Activated CD4-positive, CD25-positive, alpha-beta regulatory T cell treated with anti-CD3 and anti-CD28 coated beads, Interleukin-2, amount 50 U/mL, for 72 hours (primary cell): ENCODE data around the gene ANP32E.
"Not testable (repeated sequence)": the region's sequence is repeated elsewhere in the genome, so short reads cannot be mapped to it uniquely, and the experiment has no call there.

Experiments used
- DNase-seq: peaks from one replicate; pipeline ENCODE4 v3.0.0; 2021

ANP32E gene

DNA sequence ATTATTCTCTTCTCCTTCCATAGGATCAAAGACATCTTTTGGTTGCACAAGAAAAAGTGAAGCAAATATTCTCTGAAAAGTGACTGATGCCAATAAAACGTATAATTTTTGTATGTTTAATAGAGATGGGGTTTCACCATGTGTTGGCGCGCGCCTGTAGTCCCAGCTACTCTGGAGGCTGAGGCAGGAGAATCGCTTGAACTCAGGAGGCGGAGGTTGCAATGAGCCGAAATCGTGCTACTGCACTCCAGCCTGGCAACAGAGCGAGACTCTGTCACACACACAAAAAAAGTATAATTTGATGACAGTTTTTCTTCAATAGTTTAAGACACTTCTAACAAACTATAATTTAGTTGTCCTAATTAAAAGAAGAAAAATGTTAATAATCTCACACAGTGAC is 23.8 kb downstream of the ANP32E start:
- no peak for DNase-seq

DNA sequence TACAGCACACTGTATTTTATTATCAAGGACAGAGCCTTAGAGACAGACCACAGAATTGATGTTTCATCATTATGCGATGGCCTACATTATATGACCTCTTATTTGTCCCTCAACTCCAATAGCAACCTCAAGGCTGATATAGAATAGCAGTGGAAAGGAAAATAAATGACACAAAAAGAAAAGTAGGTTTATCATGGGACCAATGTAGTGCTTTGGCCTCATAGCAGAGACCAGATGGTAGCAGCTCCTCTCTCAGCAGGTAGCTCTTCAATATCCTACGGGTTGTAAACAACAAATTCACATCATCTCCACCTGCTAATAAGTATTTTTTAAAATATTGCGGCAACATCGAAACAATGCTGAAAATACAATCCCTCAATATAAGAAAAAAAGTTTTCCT is 25.2 kb downstream of the ANP32E start:
- DNase-seq, result no peak

DNA sequence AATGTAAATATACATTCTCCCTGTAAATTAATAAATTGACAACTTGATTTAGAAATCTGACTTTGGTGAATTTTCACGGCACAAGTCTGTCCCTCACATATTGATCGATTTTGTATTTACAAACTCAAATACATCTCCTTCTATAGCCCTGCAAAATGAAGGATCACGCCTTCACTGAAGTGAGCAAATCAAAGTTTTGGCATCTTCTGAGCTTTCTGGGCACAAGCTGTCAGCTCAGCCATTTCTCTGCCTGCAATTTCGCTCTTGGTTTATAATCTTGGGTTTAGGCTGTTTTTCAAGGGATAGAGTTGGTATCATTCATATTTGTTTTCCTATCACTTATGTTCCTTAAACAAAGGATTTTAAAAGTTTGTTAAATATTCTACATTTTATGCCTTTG is 25.8 kb downstream of the ANP32E start:
- no peak for DNase-seq

DNA sequence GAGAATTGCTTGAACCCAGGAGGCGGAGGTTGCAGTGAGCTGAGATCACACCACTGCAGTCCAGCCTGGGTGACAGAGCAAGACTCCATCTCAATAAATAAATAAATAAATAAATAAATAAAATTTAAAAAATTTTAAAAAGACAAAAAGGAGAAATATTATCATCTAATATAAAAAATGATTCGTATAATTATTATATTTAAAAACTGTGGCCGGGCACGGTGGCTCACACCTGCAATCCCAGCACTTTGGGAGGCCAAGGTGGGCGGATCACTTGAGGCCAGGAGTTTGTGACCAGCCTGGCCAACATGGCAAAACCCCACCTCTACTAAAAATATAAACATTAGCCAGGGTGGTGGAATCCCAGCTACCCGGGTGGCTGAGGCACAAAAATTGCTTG is 27.5 kb downstream of the ANP32E start:
- DNase-seq, result not testable (repeated sequence)

DNA sequence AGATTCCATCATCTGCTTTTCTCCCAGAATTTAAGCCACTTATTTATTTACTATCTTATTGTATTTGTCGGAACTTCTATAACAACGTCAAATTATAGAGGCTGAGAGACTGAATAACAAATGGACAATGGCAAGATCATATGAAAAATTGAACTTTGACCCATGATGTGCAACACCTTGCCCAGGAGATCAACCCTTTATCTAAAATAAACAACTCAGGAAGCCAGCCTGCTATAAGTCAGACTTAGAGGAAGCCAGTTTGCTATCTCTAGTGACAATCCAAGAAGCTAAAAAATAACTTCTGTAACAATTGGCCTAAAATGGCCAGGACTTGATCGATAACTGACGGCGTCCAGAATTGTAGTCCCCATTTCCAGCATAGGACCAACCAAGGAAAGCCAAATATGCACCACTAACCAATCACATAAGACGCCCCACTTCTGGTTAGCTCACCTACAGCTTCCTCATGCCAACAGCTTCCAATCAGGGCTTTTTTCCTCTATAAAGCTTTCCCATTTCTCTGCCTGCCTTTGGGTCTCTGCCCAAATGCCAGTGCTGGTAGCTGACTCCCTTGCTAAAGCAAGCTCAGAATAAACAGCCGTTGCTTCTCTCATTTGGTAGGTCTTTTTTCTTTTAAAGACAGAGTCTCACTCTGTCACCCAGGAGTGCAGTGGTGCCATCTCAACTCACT is 28.5 kb downstream of the ANP32E start:
- no peak for DNase-seq

DNA sequence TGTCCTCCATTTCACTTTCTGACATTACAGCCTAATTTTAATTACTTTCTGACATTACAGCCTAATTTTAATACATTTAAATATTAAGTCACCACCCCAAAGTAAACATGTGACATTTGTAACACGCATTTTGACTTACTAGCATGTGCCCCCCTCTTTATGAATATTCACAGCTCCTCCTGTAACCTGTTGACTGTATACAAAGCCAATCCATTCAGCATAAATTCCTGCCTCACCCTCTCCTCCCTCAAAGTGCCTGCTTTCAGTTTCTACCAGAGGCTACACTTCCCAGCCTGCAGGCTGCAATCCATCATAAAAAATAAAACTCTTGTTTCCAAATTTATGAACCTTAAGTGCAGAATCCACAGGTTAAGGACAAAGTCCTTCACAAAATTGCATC is 39.5 kb downstream of the ANP32E start:
- DNase-seq, result no peak

DNA sequence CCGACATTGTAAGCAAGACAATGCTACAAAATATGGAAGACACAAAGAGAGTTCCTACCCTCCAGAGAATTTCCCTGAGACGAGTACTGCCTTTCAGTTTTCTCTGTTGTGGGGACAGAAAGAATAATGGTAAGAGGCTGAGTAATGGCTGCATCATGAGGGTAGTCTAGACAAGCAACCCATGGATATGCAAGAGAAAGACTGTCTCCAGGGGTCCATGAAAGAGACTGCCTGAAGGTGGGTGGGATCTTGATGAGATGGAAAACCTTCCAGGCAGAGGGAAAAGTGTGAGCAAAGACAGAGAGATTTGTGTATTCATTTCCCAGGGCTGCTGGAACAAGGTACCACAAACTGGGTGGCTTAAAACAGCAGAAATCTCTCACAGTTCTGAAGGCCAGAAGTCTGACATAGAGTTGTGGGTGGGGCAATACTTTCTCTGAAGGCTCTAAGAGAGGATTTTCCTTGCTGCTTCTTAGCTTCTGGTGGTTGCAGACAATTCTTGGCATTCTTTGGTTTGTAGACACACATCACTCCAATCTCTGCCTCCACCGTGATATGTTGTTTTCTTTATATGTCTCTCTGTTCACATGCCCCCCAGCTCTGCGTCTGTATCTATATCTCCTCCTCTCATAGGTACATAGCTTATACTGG is 41.4 kb downstream of the ANP32E start:
- DNase-seq, result no peak

DNA sequence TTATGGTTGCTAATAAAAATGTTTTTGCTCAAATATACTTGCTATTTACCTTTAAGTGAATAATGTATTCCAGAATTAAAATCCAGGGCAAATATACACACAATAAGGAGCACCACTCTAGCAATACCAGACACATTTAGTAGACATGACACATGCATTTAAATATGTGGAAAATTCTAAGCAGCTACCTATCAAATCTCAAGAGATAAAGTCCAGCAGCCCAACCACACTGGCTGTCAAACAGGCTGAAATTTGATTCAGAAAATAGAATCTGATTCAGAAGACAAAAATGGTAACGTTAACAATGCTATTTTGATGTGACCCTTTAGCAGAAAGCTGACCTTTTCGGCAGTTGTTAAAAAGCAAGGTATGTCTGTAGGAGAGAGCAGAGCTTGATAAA is 43.9 kb downstream of the ANP32E start:
- no peak for DNase-seq

DNA sequence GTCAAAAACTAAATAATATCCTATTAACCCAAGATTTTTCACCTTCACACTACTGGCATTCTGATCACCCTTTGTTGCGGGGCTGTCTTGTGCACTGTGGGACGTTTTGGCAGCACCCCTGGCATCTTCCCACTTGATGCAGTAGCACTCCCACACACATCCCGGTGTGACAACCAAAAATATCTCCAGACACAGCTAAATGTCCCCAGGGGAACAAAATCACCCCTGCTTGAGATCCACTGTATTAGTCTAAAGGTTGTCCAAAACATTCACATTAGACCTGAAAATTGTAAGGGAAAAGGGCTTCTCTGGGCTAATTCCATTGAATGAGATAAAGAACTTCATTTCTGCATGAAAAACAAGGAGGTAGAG is 48.4 kb downstream of the ANP32E start:
- DNase-seq, result peak; percentile 31

DNA sequence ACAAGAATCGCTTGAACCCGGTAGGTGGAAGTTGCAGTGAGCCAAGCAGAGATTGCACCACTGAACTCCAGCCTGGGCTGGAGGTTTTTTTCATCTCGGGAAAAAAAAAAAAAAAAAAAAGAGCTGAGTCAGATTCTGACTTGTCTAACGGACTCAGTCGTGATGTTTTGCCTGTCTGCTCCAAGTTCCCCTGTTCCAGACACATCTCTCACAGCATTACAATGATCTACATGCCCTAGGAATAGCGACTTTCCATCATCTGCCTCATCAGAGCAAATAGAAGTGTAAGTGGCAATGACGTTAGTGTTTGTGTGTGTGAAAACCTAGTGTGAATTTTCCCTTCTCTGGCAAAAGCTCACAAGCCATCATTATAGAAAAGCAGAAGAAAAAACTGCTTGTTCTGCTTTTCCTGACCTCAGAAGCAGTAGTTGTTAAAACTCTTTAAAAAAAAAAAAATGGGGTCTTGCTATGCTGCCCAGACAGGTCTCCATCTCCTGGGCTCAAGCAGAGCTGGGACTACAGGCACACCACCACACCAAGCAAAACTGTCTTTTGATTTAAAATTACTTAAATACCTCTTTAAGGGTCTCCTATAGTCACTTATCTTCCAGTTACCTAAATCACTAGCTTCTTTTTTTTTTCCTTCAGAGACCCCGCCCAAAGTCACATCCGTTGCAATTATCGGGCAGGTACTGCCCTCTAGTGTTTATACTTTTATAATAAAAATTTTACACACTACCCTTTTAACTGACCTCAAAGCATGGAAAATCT is 48.9 kb downstream of the ANP32E start:
- no peak for DNase-seq

DNA sequence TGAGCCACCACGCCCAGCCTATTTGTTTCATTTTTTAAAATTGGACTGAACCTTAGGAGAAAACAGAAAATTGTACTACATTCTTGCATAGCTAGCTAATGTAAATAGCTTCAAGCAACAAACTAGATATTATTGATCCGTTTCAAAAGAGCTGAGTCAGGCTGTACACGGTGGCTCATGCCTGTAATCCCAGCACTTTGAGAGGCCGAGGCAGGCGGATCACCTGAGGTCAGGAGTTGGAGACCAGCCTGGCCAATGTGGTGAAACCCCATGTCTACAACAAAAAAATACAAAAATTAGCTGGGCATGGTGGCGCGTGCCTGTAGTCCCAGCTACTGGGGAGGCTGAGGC is 49.5 kb downstream of the ANP32E start:
- DNase-seq, result not testable (repeated sequence)

DNA sequence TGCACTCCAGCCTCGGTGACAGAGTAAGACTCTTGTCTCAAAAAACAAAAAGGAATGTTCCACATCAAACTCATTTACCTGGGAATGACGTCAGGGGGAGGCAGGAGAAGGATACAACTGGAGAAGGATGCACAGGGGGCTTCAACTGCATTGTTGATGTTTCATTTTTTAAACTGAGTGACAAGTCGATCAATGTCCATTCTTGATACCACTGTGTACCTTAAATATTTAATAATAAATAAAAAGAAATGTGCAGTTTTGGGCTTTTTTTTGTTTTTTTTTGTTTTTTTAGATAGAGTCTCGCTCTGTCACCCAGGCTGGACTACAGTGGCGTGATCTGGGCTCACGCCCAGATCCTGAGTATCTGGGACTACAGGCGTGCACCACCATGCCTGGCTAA is 50.4 kb downstream of the ANP32E start:
- no peak for DNase-seq

DNA sequence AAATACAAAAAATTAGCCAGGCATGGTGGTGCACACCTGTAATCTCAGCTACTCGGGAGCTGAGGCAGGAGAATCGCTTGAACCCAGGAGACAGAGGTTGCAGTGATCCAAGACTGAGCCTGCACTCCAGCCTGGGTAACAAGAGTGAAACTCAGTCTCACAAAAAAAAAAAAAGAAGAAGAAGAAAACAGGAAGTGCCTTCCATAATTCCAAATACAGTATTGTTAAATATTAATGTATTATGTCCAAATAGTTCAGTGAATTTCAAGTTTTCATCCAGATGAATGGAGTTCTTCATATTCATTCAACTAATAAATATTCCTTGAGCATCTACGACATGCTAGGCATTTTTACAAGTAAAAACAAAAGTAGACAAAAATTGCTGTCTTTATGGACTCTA is 52.9 kb downstream of the ANP32E start:
- no peak for DNase-seq

DNA sequence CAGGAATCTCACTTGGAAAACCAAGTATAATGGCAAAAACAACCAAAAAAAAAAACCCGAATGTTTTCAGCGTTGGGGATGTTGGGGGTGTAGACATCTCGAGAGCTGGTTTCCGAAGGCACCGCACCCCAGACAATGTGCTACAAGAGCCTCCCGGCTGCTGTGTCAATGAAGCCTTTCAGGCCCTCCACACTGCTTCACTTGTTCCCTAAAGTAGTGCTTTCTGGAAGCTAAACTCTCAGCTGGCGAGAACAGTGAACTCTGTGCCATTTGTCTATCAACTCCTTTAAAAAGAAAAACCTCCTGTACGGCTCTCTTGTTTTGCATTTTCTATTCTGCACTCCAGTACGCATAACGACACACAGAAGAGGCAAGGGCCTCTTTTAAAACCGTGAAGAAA is 53.7 kb downstream of the ANP32E start:
- DNase-seq, result no peak

DNA sequence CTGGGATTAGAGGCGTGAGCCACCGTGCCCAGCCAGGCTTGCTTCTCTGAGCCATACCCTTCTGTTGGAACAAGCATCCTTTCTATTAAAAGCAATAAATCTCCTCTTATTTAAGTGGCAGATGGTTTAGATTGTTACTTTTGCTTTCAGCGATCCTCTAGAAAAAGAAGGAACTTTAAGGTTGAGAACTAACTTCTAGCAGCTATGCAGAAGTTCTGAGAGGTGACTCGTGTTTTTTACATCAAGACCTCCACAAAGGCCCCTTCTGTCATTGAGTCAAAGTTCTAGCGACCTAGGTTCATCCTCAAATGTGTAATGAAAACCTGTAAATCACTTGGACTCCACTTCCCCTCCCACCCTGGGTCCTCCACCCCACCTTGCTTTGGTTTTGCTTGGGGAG is 55.4 kb downstream of the ANP32E start:
- no peak for DNase-seq

DNA sequence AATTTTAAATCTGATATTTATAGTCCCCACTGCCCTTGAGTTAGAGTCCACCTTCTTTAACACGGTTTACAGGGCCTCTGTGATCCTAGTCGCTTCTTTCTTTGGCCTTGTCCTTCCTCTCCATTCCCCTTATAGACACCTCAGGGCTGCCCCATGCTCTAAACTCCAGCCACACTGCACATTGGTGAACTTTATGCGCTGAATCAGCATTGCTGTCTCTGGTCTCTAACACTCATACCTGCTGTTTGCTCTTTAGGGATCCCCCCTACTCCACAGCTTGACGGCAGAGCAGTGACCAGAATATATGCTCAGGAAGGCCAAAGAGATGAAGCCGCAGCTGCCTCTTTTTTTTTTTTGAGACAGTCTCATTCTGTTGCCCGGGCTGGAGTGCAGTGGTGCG is 56.0 kb downstream of the ANP32E start:
- no peak for DNase-seq

DNA sequence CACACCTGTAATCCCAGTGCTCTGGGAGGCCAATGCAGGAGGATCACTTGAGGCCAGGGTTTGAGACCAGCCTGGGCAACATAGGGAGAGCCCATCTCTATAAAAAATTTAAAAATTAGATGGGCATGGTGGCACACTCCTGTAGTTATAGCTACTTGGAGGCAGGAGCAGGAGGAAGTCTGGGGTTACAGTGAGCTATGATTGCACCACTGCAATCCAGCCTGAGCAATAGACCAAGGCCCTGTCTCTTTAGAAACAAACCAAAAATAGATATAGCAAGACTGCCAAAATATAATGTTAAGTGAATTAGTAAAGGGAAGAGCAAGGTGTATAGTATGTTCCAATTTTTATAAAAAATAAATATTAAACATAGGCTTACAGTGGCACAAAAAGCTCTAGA is 57.4 kb downstream of the ANP32E start:
- DNase-seq, result no peak

DNA sequence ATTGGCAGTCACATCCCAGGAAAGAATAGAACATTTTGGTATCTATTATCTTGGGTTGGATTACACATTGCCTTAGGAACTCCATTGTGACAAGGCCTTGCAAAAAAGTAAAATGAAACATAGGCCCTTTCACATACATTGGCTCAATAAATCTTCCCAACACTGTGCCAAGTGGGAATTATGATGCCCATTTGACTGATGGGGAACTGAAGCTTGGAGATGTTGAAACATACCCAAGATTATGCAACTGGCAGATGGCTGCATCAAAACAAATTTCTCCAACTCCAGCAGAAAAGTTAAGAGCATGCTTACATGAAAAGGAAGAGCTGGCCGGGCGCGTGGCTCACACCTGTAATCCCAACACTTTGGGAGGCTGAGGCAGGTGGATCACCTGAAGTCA is 59.3 kb downstream of the ANP32E start:
- no peak for DNase-seq

DNA sequence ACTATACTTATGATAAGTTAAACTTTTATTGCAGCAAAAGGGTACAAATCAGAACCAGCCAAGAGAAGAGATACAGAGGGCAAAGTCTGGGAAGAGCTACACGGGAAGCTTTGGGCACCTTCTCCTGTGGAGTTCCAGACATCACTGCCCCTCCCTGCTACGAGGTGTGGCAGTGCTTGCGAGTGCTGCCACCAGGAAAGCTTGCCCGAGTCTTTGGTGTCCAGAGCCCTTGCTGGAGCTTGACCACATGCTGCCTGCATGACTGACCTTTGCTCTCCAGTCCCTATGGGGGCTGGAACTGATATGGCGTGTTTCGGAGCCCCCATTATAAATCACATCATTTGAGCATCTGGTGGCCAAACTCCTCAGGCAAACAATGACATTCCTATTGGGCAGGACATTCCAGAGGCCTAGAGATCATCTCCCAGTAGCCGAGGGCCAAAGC is 62.7 kb downstream of the ANP32E start:
- no peak for DNase-seq

DNA sequence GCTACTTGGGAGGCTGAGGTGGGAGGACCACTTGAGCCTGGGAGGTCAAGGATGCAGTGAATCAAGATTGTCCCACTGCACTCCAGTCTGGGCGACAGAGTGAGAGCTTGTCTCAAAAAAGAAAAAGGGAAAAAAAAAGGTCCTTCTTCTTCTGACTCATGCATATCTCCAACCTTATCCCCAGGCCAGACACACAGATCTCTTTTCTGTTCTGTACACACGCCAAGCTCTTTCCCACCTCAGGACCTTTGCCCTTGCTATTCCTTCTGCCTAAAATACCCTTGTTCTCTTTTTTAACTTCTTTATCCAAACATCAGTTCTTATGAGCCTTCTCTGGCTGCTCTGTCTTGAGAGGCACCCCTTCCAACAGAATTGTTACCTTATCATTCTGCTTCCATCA is 64.1 kb downstream of the ANP32E start:
- no peak for DNase-seq

DNA sequence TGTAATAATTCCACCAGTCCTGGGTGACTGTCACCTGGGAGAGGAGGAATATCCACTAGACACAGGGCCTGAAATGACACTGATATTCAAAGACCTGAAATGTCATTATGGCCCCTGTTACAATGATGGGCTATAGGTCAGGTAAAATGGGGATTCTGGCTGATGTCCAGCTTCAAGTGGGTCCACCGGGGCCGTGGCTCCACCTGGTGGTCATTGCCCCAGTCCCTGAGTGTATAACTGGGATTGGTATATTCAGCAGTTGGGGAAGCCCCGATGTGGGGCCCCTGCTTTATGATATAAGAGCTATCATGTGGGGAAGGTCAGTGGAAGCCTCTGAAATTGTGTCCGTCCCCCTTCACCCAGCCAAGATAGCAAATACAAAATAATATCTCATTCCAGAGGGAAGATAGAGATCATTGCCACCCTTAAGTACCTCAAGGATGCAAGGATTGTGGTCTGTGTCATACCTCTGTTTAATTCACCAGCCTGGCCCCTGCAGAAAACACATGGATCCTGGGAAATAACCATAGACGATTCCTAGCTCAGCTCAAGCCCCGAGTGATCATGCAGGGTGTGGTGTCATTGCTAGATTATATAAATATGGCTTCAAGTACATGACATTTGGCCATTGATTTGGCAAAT is 66.8 kb downstream of the ANP32E start:
- peak; percentile 61 for DNase-seq
